Adrenal gland (tissue), 12 donors: ENCODE results near the gene MIPOL1. TPM values are rescaled to one million over a fixed set of nuclear protein-coding genes. Genes with fewer than 3 reads are reported as not detected.

Experiments used
- DNase-seq, 7 donors: peaks; one replicate each; pipeline ENCODE4 v3.0.0-alpha.2; 2019 to 2020
- H3K27ac ChIP-seq, 5 donors: fragments of 200-600 bp; sonication (generic) in 4 of 5; 1 replicate in 3 of 5; 2 replicates in 2 of 5; pipeline versions ENCODE4 v1.5.1 to v1.8.0; 2016 to 2020; ENCODE audit warnings: mild to moderate bottlenecking in 1 of 5
- H3K27me3 ChIP-seq: fragments of 200-600 bp; 2 replicates; pipeline ENCODE4 v1.8.0; 2021
- H3K36me3 ChIP-seq, 2 donors: fragments of 200-600 bp; replicated peaks in 1 of 2; 1 replicate in 1 of 2; 2 replicates in 1 of 2; pipeline versions ENCODE4 v1.5.1 to v1.8.0; 2018 to 2022
- H3K4me1 ChIP-seq, 2 donors: fragments of 200-600 bp; replicated peaks in 1 of 2; 1 replicate in 1 of 2; 2 replicates in 1 of 2; pipeline versions ENCODE4 v1.5.1 to v1.8.0; 2018 to 2021
- H3K4me3 ChIP-seq, 4 donors: fragments of 200-600 bp; sonication (generic) in 3 of 4; one replicate each; pipeline ENCODE4 v1.5.1; 2016 to 2018
- H3K9me3 ChIP-seq, 3 donors: fragments of 200-600 bp; sonication (generic) in 1 of 3; replicated peaks in 1 of 3; 1 replicate in 2 of 3; 2 replicates in 1 of 3; pipeline versions ENCODE4 v1.5.1 to v1.8.0; 2016 to 2021
- CTCF ChIP-seq, 6 experiments: fragments of 450-650 bp in 4 of 6; fragments of 200-600 bp in 2 of 6; sonication (generic) in 1 of 6; IDR thresholded peaks; 1 replicate in 5 of 6; 2 replicates in 1 of 6; pipeline versions ENCODE4 v1.5.1 to v1.8.0; 2016 to 2021; ENCODE audit warnings: antibody characterized with exemption in 6 of 6, mild to moderate bottlenecking in 2 of 6, moderate library complexity in 1 of 6
- POLR2A ChIP-seq, 2 donors: fragments of 450-650 bp; IDR thresholded peaks; one replicate each; pipeline ENCODE4 v1.6.1; 2017; ENCODE audit warnings: antibody characterized with exemption in 2 of 2, mild to moderate bottlenecking in 2 of 2, moderate library complexity in 1 of 2
- WGBS, 4 donors: extraction: QIAGEN DNeasy Blood & Tissue Kit in 2 of 4; methylation state at CpG; one replicate each; pipeline versions ENCODE4 v1.1.5 to v1.1.7; 2013 to 2017; 5-methylcytosine and 5-hydroxymethylcytosine counted together
- intact Hi-C, 2 donors: fragments of 100-400 bp; cut with DNase I; formaldehyde crosslinking; loops; one replicate each; pipeline versions ENCODE4 v1.14.1 to v1.15.0; 2022 to 2023
- polyA plus RNA-seq, 3 donors: library from polyadenylated mRNA; stranded (reverse); fragments of 200-250 nt in 2 of 3; fragments of 350-450 nt in 1 of 3; fragmentation: Illumina TruSeq in 1 of 3; extraction: RNeasy Lipid Tissue Mini Kit (QIAGEN cat#74804) in 1 of 3; gene quantifications; one replicate each; pipeline ENCODE4 v1.2.3, GENCODE V29; 2013 to 2014
- total RNA-seq, 9 donors: library from RNA; depleted of rRNA in 4 of 9; stranded (reverse); fragments of >200 nt in 4 of 9; fragments of 120-200 nt in 1 of 9; fragmentation: NEBNext Ultra II Directional in 1 of 9; extraction: Animal tissue kit (Norgen Biotek cat#: 25700) in 1 of 9; gene quantifications; one replicate each; pipeline versions ENCODE4 v1.1.0 to v1.2.4, GENCODE V29; 2013 to 2023
- donor health status: healthy with polysubstance abuse.
- donor health status: Bipolar disorder and iron deficiency.
- donor health status: DM: yes; HTN: yes; CAD: no.
- donor health status: DM: no; HTN: no; CAD: no.
- donor health status: DM: no; HTN: no; CAD: no.
- donor health status: DM: yes; HTN: yes; CAD: no.

Gene MIPOL1
- total and polyA plus RNA-seq, 12 donors = 2.6 to 19.1 (median 7.8) TPM

DNA sequence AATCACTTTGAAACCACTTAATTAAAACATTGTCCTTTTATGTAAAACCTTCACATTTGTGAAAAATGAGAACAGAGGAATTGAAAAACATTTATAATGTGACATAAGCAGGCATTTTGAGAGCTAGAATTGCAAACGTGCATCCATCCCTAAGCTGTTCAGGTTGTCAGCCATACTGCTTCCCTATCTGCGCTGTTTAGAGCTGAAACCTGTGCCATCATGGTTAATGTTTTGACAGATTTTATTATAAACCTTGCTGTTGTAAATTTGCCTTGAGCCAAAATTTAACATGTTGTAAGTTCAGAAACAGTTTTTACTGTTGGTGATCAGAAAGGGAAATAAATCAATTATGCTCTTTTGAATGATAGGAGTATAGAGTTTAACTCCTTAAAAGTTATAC is 365.5 kb downstream of the MIPOL1 start:
- intact Hi-C loops = no loop called here
- 79 to 87% (median 82%) methylated on average over 2 of the region's 2 CpGs for WGBS, 4 donors
- Histone ChIP-seq H3K27ac (no peak overlapping the region), H3K4me3 (no peak overlapping the region), H3K36me3 (no peaks in the 10 kb centered on the region), H3K9me3 (no peaks in the 10 kb centered on the region), H3K4me1 (no peaks in the 10 kb centered on the region), H3K27me3 (no peaks in the 10 kb centered on the region)
- TF ChIP-seq CTCF (IDR thresholded peaks at IDR 0.05) (no peak), POLR2A (IDR thresholded peaks at IDR 0.05) (no peak)
- no peak for DNase-seq

DNA sequence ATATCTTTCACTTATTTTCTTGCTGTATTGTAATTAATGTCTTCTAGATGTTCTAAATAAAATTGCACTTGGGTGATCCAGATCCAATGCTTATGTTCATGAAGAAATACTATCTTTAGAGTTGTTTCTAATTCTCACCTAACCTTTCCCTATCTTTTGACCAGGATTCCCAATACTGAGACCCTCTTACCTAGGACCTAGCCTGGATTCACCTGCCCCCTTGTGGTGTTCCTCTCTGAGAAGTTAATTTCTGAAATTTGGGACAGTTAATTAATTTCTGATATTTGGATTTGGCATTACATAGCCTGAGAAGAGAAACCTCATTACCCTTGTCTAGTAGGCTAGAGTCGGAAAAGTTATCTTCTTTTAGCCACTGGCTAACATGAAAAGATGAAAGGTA is 367.8 kb downstream of the MIPOL1 start:
- Histone ChIP-seq H3K27ac (no peak overlapping the region), H3K36me3 (no peaks in the 10 kb centered on the region), H3K4me1 (no peaks in the 10 kb centered on the region), H3K9me3 (no peaks in the 10 kb centered on the region), H3K4me3 (no peak overlapping the region), H3K27me3 (no peaks in the 10 kb centered on the region)
- DNase-seq = no peak
- TF ChIP-seq POLR2A (IDR thresholded peaks at IDR 0.05) (no peak), CTCF (IDR thresholded peaks at IDR 0.05) (no peak)
- intact Hi-C loops = no loop called here
- WGBS, 4 donors = 79 to 86% (median 85%) methylated on average over 1 of the region's 1 CpG

GRCh38 chr14:37566811-37567371 is 369.2 kb downstream of the MIPOL1 start:
- DNase-seq = no peak
- no peaks in the 10 kb centered on the region for H3K27me3 ChIP-seq
- H3K4me1 ChIP-seq = no peaks in the 10 kb centered on the region
- no peak overlapping the region for H3K27ac ChIP-seq
- no peak for TF ChIP-seq CTCF (IDR thresholded peaks at IDR 0.05)
- TF ChIP-seq POLR2A (IDR thresholded peaks at IDR 0.05) = no peak
- intact Hi-C loops = no loop called here
- WGBS, 4 donors = 21 to 34% (median 30%) methylated on average over 3 of the region's 3 CpGs
- H3K36me3 ChIP-seq = no peaks in the 10 kb centered on the region
- H3K4me3 ChIP-seq = no peak overlapping the region
- no peaks in the 10 kb centered on the region for H3K9me3 ChIP-seq

DNA sequence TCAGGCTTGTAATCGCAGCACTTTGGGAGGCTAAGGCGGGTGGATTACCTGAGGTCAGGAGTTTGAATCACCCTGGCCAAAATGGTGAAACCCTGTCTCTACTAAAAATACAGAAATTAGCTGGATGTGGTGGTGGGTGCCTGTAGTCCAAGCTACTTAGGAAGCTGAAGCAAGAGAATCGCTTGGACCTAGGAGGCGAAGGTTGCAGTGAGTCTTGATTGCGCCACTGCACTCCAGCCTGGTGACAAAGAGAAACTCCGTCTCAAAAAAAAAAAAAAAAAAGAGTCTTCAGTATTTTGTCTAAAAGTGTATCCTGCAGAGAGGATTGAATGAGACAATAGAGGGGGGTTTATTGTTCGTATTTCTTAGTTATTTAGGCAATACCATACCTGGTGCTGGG is 372.0 kb downstream of the MIPOL1 start:
- Histone ChIP-seq H3K27me3 (no peaks in the 10 kb centered on the region), H3K9me3 (no peaks in the 10 kb centered on the region), H3K4me3 (no peak overlapping the region), H3K27ac (no peak overlapping the region), H3K4me1 (no peaks in the 10 kb centered on the region), H3K36me3 (no peaks in the 10 kb centered on the region)
- DNase-seq = no peak
- intact Hi-C loops = no loop called here
- no peak for TF ChIP-seq CTCF (IDR thresholded peaks at IDR 0.05)
- TF ChIP-seq POLR2A (IDR thresholded peaks at IDR 0.05) = no peak
- 89 to 94% (median 92%) methylated on average over 7 of the region's 7 CpGs for WGBS, 4 donors
